Neural cell (in vitro differentiated cells): Measurements from ENCODE around the gene C22orf15. TPM values are rescaled to one million over a fixed set of nuclear protein-coding genes. Genes with fewer than 3 reads are reported as not detected.

Experiments
- H2AFZ ChIP-seq: fragments of 200-600, 300-800 bp; sonication (generic), shearing (Covaris generic); 2 replicates; pipeline ENCODE4 v1.6.0; 2014; ENCODE audit warnings: low read depth, mild to moderate bottlenecking, antibody characterized with exemption, low read length, moderate library complexity
- H3F3A ChIP-seq: fragments of 200-600 bp; shearing (Covaris generic); 2 replicates; pipeline ENCODE4 v1.6.1; 2016; ENCODE audit warnings: mild to moderate bottlenecking, moderate library complexity, mixed read lengths, antibody characterized with exemption, low read length; ENCODE audit not compliant: insufficient read depth, poor library complexity, severe bottlenecking
- H3K27ac ChIP-seq: fragments of 200-600, 300-800 bp; sonication (generic), shearing (Covaris generic); 2 replicates; pipeline ENCODE4 v1.5.1; 2014; ENCODE audit warnings: mild to moderate bottlenecking, low read length, moderate library complexity
- H3K27me3 ChIP-seq: fragments of 300-800, 200-600 bp; sonication (generic), shearing (Covaris generic); 2 replicates; pipeline ENCODE4 v1.6.0; 2014; ENCODE audit warnings: mild to moderate bottlenecking, low read depth, low read length, moderate library complexity; ENCODE audit not compliant: insufficient read depth
- H3K36me3 ChIP-seq: fragments of 300-800, 200-600 bp; sonication (generic), shearing (Covaris generic); 2 replicates; pipeline ENCODE4 v1.5.1; 2014; ENCODE audit warnings: mild to moderate bottlenecking, antibody characterized with exemption, low read length, moderate library complexity; ENCODE audit not compliant: insufficient read depth
- H3K4me2 ChIP-seq: fragments of 300-800, 200-600 bp; sonication (generic), shearing (Covaris generic); 2 replicates; pipeline ENCODE4 v1.6.0; 2014; ENCODE audit warnings: mild to moderate bottlenecking, low read length
- H3K4me3 ChIP-seq: fragments of 300-800, 200-600 bp; sonication (generic), shearing (Covaris generic); 2 replicates; pipeline ENCODE4 v1.5.1; 2014; ENCODE audit warnings: mild to moderate bottlenecking, low read length, moderate library complexity
- H3K79me2 ChIP-seq: fragments of 200-600 bp; shearing (Covaris generic); replicated peaks from 2 replicates; pipeline ENCODE4 v1.6.0; 2014; ENCODE audit warnings: mild to moderate bottlenecking, low read length, moderate library complexity; ENCODE audit not compliant: insufficient read depth
- H3K9ac ChIP-seq: fragments of 300-800, 200-600 bp; sonication (generic), shearing (Covaris generic); 2 replicates; pipeline ENCODE4 v1.6.1; 2016; ENCODE audit warnings: mild to moderate bottlenecking, low read length, mixed read lengths
- H3K9me2 ChIP-seq: fragments of 200-600 bp; shearing (Covaris generic); 2 replicates; pipeline ENCODE4 v1.6.1; 2016; ENCODE audit warnings: mild to moderate bottlenecking, low read length, mixed read lengths; ENCODE audit not compliant: insufficient read depth
- H3K9me3 ChIP-seq: fragments of 200-600, 300-800 bp; sonication (generic), shearing (Covaris generic); 2 replicates; pipeline ENCODE4 v1.6.1; 2016; ENCODE audit warnings: mild to moderate bottlenecking, mixed run types, low read length, moderate library complexity, mixed read lengths
- H4K20me1 ChIP-seq: fragments of 200-600 bp; shearing (Covaris generic); 2 replicates; pipeline ENCODE4 v1.6.1; 2016; ENCODE audit warnings: mild to moderate bottlenecking, mixed run types; ENCODE audit not compliant: insufficient read depth
- EP300 ChIP-seq: fragments of 450-650 bp; conservative IDR thresholded peaks from 2 replicates; pipeline ENCODE4 v1.6.1; 2014; ENCODE audit warnings: antibody characterized with exemption, mild to moderate bottlenecking, moderate library complexity; ENCODE audit not compliant: poor library complexity, severe bottlenecking
- EZH2 ChIP-seq: fragments of 200-600, 300-800 bp; shearing (Covaris generic), sonication (generic); IDR thresholded peaks from 2 replicates; pipeline ENCODE4 v1.6.1; 2014; ENCODE audit warnings: antibody characterized with exemption, low read length, borderline replicate concordance, mild to moderate bottlenecking; ENCODE audit not compliant: insufficient read depth, poor library complexity, severe bottlenecking
- MXI1 ChIP-seq: fragments of 450-650 bp; conservative IDR thresholded peaks from 2 replicates; pipeline ENCODE4 v1.6.1; 2014; ENCODE audit warnings: antibody characterized with exemption, mild to moderate bottlenecking; ENCODE audit not compliant: poor library complexity, severe bottlenecking
- POLR2AphosphoS5 ChIP-seq: IDR thresholded peaks from 2 replicates; pipeline ENCODE4 v1.6.1; 2012
- RAD21 ChIP-seq: fragments of 450-650 bp; conservative IDR thresholded peaks from 2 replicates; pipeline ENCODE4 v1.6.1; 2014; ENCODE audit warnings: antibody characterized with exemption, mild to moderate bottlenecking, moderate library complexity
- SMC3 ChIP-seq: fragments of 450-650 bp; conservative IDR thresholded peaks from 2 replicates; pipeline ENCODE4 v1.6.1; 2014; ENCODE audit warnings: antibody characterized with exemption, mild to moderate bottlenecking, moderate library complexity; ENCODE audit not compliant: poor library complexity
- TAF1 ChIP-seq: IDR thresholded peaks from 2 replicates; pipeline ENCODE4 v1.6.1; 2012; ENCODE audit warnings: low read depth
- polyA plus RNA-seq: library from polyadenylated mRNA; depleted of rRNA; stranded (reverse); fragments of >200 nt; gene quantifications from 2 replicates; pipeline ENCODE4 v1.2.3, GENCODE V29; 2014
- TF ChIP-seq, protein P1 (sequence below): fragments of 450-650 bp; IDR thresholded peaks from 2 replicates; pipeline ENCODE4 v1.5.1; 2014; ENCODE audit warnings: antibody characterized with exemption, mild to moderate bottlenecking, moderate library complexity; ENCODE audit not compliant: poor library complexity, severe bottlenecking
- TF ChIP-seq, protein P2 (sequence below): IDR thresholded peaks from 2 replicates; pipeline ENCODE4 v1.6.1; 2012; ENCODE audit warnings: borderline replicate concordance

Gene C22orf15
- polyA plus RNA-seq, 1 donor from 2014 or later, result not detected

DNA sequence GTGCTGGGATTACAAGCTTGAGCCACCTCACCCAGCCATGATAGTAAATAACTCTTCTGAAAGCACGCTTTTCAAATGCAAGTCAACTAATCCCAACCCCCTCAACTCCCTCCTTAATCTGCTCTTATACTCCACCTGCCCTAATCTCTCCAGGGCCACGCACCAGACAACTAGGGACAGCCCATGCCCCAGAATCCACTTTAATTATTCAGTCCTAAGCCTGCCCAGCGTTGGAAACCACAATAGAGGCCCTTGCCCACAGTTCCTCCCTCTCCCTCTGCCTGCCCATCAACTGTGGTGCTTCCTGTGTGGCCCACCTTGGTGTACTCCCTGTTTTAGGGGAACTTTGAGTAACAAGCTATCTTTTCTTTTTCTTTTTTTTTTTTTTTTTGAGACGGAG, 5.9 kb upstream of the C22orf15 start:
- Histone ChIP-seq H2AFZ (no peak overlapping the region), H3F3A (no peaks in the 10 kb centered on the region), H3K9me3 (no peaks in the 10 kb centered on the region), H3K27me3 (no peaks in the 10 kb centered on the region), H3K4me3 (no peak overlapping the region), H3K9me2 (no peaks in the 10 kb centered on the region), H4K20me1 (no peaks in the 10 kb centered on the region), H3K36me3 (no peaks in the 10 kb centered on the region), H3K27ac (no peak overlapping the region), H3K9ac (no peak overlapping the region), H3K79me2 (no peaks in the 10 kb centered on the region), H3K4me2 (no peak overlapping the region)
- TF ChIP-seq, protein P1, sequence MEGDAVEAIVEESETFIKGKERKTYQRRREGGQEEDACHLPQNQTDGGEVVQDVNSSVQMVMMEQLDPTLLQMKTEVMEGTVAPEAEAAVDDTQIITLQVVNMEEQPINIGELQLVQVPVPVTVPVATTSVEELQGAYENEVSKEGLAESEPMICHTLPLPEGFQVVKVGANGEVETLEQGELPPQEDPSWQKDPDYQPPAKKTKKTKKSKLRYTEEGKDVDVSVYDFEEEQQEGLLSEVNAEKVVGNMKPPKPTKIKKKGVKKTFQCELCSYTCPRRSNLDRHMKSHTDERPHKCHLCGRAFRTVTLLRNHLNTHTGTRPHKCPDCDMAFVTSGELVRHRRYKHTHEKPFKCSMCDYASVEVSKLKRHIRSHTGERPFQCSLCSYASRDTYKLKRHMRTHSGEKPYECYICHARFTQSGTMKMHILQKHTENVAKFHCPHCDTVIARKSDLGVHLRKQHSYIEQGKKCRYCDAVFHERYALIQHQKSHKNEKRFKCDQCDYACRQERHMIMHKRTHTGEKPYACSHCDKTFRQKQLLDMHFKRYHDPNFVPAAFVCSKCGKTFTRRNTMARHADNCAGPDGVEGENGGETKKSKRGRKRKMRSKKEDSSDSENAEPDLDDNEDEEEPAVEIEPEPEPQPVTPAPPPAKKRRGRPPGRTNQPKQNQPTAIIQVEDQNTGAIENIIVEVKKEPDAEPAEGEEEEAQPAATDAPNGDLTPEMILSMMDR, result no peak
- TF ChIP-seq EZH2, result no peak
- no peak for TF ChIP-seq RAD21
- TF ChIP-seq, protein P2, sequence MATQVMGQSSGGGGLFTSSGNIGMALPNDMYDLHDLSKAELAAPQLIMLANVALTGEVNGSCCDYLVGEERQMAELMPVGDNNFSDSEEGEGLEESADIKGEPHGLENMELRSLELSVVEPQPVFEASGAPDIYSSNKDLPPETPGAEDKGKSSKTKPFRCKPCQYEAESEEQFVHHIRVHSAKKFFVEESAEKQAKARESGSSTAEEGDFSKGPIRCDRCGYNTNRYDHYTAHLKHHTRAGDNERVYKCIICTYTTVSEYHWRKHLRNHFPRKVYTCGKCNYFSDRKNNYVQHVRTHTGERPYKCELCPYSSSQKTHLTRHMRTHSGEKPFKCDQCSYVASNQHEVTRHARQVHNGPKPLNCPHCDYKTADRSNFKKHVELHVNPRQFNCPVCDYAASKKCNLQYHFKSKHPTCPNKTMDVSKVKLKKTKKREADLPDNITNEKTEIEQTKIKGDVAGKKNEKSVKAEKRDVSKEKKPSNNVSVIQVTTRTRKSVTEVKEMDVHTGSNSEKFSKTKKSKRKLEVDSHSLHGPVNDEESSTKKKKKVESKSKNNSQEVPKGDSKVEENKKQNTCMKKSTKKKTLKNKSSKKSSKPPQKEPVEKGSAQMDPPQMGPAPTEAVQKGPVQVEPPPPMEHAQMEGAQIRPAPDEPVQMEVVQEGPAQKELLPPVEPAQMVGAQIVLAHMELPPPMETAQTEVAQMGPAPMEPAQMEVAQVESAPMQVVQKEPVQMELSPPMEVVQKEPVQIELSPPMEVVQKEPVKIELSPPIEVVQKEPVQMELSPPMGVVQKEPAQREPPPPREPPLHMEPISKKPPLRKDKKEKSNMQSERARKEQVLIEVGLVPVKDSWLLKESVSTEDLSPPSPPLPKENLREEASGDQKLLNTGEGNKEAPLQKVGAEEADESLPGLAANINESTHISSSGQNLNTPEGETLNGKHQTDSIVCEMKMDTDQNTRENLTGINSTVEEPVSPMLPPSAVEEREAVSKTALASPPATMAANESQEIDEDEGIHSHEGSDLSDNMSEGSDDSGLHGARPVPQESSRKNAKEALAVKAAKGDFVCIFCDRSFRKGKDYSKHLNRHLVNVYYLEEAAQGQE, result no peak
- no peak for TF ChIP-seq MXI1
- TF ChIP-seq SMC3, result no peak
- no peak for TF ChIP-seq POLR2AphosphoS5
- no peak for TF ChIP-seq EP300
- no peak for TF ChIP-seq TAF1

DNA sequence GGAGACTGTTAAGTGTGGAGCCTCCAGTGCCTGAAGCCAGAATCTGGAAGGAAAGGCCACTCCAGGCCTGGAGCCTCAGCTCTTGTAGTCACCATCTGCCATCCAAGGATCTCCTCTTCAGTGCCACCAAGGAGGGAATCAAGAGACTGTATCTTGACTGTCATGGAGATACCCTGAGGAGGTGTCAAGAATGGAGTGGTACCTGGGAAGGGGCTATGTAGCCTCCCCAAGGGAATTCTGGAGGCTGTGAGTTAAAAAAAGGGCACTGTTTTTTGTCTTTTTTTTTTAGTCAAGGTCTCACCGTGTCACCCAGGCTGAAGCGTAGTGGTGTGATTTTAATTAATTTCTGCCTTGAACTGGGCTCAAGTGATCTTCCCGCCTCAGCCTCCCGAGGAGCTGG, 3.2 kb upstream of the C22orf15 start:
- H3K27ac ChIP-seq, result no peak overlapping the region
- H3K9me2 ChIP-seq, result no peaks in the 10 kb centered on the region
- no peak overlapping the region for H2AFZ ChIP-seq
- TF ChIP-seq TAF1, result no peak
- TF ChIP-seq EP300, result no peak
- TF ChIP-seq, protein P2, result no peak
- no peaks in the 10 kb centered on the region for H3K79me2 ChIP-seq
- no peaks in the 10 kb centered on the region for H3F3A ChIP-seq
- no peak overlapping the region for H3K9ac ChIP-seq
- no peaks in the 10 kb centered on the region for H3K36me3 ChIP-seq
- H3K4me3 ChIP-seq, result no peak overlapping the region
- H3K9me3 ChIP-seq, result no peaks in the 10 kb centered on the region
- no peaks in the 10 kb centered on the region for H4K20me1 ChIP-seq
- no peaks in the 10 kb centered on the region for H3K27me3 ChIP-seq
- no peak overlapping the region for H3K4me2 ChIP-seq
